ENCODE measurements around the gene LGR4.
"Not testable (repeated sequence)": the region's sequence is repeated elsewhere in the genome, so short reads cannot be mapped to it uniquely, and the experiment has no call there.

Gene LGR4

GRCh38 chr11:27331981-27332380, 140.6 kb downstream of the LGR4 start:
- no peak for DNase-seq

GRCh38 chr11:27330633-27331270, 141.8 kb downstream of the LGR4 start:
- DNase-seq, result no peak

DNA sequence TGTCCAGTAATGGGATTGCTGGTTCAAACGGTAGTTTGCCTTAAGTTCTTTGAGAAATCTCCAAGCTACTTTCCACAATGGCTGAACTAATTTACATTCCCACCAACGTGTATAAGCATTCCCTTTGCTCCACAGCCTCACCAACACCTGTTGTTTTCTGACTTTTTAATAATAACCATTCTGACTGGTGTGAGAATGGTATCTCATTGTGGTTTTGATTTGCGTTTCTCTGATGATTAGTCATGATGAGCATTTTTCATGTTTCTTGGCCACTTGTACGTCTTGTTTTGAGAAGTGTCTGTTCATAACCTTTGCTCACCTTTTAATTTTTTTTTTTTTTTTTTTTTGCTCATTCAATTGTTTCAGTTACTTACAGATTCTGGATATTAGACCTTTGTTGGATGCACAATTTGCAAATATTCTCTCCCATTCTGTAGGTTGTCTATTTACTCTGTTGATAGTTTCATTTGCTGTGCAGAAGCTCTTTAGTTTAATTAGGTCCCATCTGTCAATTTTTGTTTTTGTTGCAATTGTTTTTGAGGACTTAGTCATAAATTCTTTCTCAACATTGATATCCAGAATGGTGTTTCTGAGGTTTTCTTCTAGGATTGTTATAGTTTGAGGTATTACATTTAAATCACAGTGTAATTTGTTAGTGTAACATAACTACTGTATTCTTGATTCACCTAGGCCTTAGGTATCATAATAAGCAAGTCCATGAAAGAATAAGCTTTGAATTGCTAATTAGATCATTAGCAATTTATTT, 142.5 kb downstream of the LGR4 start:
- DNase-seq, result no peak

DNA sequence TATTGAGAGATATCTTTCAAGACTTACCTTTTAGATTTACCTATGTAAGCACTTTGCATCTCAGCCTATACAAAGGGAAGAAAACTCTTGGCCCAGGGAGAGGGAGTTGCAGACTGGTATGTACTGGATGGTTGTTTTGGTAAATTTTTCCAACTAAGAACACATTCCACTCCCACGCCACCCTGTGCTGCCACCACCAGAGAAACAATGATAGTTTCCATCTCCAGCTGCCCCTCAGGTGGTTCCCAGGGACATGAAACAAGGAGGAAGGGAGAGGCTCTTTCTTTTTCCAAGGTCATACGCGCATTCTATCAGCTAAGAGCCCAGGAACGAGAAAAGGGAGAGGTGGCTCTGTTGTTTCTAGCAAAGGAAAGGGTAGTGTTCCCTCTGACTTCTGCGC, 144.0 kb downstream of the LGR4 start:
- DNase-seq, result no peak

GRCh38 chr11:27327064-27327463, 145.5 kb downstream of the LGR4 start:
- DNase-seq, result not testable (repeated sequence)

DNA sequence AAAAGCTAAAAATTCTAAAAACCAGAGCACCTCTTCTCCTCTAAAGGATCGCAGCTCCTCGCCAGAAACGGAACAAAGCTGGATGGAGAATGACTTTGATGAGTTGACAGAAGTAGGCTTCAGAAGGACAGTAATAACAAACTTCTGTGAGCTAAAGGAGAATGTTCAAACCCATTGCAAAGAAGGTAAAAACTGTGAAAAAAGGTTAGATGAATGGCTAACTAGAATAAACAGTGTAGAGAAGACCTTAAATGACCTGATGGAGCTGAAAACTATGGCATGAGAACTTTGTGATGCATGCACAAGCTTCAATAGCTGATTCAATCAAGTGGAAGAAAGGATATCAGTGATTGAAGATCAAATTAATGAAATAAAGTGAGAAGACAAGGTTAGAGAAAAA, 150.4 kb downstream of the LGR4 start:
- DNase-seq, result not testable (repeated sequence)

DNA sequence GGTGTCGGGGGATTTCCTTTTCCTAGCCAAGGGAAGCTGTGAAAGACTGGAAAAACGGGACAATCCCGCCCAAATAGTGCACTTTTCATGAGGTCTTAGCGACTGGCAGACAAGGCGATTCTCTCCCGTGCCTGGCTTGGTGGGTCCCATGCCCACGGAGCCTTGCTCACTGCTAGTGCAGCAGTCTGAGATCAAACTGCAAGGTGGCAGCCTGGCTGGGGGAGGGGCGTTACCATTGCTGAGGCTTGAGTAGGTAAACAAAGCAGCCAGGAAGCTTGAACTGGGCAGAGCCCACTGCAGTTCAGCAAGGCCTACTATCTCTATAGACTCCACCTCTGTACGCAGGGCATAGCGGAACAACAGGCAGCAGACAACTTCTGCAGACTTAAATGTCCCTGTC, 151.2 kb downstream of the LGR4 start:
- DNase-seq, result not testable (repeated sequence)

DNA sequence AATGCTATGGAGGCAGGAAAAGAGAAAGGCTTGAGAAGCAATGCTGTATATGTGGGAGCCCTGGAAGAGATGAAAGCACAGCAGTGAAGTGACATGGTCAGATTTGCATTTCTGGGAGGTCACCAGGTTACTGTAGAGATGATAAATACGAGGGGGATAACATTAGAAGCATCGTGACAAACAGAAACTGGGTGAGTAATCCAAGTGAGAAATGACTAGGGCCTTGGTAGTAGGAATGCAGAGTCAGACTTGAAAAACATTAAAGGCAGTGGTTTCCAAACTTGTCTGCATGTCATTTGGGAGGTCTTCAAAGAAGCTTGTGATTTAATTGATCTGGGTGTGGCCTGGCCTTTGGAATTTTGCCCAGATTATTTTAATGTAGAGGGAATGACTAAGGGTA, 153.5 kb downstream of the LGR4 start:
- DNase-seq, result no peak

GRCh38 chr11:27317751-27318150, 154.8 kb downstream of the LGR4 start:
- DNase-seq, result no peak

All from NCI-H2081 (cell line).